HG03025 (cell line): Measurements from ENCODE around the gene PELO.
"Not testable (repeated sequence)": the region's sequence is repeated elsewhere in the genome, so short reads cannot be mapped to it uniquely, and the experiment has no call there.

Experiments used
- ATAC-seq: cut with Tn5 transposase; IDR thresholded peaks from one replicate; pipeline ENCODE4 v1.9.1; 2021; ENCODE audit warnings: mild to moderate bottlenecking, moderate library complexity; ENCODE audit not compliant: unreplicated experiment, low FRiP score

The PELO gene

DNA sequence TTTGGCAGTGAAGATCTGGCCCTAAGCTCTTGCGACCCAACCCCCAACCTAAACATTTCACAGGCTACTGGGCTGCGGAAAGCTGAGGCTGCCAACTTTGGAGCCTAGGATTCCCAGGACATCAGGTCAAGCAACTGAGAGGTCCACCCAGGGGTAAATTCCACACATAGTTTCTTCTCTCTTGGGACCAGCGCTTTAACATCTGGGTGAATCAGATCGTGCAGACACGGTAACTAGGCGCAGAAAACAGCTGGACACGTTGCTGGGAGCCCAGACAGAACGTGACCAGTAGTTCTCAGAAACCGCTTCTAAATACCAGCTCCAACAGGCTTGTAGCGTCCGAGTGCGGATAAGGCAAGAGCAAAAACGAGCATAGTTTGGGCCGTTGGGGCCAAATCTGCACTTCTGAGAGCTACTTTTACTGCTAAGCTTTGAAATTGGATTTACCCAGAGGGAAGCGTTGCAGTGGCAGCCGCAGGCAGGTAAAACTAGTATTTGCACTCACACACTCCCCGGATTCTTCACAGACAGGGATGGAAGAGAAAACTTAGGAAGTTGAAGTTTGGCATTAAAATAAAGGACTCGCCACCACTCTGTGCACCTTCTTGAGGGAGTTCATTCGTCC is 11.8 kb downstream of the PELO start:
- peak; percentile 30 for ATAC-seq

DNA sequence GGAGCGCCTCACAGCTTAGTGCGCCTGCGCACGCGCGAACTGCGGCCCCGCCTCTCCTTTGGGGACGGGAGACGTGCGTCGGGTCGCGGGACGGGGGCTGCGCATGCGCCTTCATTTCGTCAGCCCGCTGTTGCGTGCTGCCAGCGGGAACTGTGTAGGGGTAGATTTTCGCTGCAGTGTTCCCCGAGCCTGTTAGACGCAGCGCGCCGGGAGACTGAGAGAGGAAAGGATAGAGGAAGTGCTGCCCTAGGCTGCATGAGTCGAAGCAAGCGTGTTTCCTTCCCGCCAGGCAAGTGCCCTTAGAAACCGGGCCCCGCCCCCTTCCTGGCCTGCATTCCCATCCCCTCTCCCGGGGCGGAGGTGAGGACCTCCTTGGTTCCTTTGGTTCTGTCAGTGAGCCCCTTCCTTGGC is 12.3 kb downstream of the PELO start:
- ATAC-seq: peak; percentile 80

DNA sequence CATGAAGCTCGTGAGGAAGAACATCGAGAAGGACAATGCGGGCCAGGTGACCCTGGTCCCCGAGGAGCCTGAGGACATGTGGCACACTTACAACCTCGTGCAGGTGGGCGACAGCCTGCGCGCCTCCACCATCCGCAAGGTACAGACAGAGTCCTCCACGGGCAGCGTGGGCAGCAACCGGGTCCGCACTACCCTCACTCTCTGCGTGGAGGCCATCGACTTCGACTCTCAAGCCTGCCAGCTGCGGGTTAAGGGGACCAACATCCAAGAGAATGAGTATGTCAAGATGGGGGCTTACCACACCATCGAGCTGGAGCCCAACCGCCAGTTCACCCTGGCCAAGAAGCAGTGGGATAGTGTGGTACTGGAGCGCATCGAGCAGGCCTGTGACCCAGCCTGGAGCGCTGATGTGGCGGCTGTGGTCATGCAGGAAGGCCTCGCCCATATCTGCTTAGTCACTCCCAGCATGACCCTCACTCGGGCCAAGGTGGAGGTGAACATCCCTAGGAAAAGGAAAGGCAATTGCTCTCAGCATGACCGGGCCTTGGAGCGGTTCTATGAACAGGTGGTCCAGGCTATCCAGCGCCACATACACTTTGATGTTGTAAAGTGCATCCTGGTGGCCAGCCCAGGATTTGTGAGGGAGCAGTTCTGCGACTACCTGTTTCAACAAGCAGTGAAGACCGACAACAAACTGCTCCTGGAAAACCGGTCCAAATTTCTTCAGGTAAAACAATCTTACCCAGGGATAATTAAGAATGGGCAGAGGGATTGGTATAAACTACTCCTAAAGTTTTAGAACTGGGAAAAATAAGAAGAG is 12.9 kb downstream of the PELO start:
- ATAC-seq: peak; percentile 32

DNA sequence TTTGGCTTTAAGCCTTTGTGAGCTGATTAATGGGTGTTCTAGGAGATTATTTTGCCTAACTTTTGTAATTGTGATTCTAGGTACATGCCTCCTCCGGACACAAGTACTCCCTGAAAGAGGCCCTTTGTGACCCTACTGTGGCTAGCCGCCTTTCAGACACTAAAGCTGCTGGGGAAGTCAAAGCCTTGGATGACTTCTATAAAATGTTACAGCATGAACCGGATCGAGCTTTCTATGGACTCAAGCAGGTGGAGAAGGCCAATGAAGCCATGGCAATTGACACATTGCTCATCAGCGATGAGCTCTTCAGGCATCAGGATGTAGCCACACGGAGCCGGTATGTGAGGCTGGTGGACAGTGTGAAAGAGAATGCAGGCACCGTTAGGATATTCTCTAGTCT is 13.6 kb downstream of the PELO start:
- no peak for ATAC-seq

DNA sequence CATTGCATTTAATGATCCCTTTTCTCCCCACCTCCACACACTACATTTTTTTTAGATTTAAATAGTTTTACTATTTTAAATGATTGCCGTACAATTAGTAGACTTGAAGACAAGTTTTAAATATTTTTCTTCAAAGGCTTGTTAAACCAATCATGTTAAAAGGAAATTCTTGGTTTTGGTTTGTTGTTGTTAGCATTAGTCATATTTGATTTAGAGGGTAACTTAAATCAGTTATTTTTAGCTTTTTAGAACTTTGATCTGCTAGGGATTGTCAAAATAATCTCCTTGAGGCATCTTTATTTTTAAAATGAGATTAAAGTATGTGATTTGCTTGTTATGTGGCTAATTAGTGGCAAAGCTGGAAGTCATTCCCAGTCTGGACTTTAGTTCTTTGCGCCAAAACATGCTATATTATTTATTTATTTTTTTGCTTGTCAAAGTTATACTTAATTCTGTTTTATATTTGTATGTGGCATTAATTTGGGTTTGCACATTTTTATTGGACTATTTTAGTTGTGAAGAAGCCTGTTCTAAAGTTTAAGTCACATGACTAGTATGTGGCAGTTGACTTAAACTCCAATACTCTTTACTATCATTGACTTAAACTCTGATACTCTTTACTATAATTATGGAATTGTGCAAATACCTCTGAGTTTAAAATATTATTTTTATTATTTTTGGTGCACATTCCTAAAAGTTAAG is 14.7 kb downstream of the PELO start:
- no peak for ATAC-seq

DNA sequence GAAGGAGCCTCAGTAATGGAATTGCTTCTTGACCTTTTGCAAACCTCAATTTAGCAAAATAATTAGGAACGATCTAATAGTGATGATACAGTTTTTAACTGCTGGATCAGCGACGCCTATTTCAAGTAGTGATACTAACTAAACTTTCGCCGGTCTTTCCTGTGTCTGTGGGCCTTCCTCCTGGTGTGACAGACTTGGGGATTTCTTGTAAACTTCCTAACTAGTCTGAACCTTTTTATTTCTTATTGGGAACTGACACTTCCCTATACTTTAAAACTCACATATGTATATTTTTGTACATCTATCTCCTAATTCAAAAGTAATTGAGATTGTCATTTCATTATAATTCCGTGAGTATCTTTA is 15.2 kb downstream of the PELO start:
- ATAC-seq: no peak

DNA sequence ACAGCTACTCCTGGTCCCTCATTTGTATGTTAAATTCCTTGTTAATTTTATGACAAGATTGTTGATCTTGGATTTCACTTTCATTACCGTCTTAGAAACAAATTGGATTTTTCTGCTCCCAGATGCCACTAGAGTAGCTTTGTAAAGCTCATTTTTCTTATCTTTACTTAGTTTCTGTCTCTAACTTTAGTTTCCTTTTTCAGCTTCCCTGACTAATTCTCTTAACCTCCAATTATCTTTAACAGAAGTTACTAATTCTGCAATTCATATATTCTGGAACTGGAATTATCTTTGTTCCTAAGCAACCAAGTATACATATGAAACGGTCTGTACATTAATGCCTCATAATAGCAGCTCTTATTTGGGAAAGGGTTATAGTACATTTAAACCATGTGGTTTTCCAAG is 16.7 kb downstream of the PELO start:
- ATAC-seq: no peak

DNA sequence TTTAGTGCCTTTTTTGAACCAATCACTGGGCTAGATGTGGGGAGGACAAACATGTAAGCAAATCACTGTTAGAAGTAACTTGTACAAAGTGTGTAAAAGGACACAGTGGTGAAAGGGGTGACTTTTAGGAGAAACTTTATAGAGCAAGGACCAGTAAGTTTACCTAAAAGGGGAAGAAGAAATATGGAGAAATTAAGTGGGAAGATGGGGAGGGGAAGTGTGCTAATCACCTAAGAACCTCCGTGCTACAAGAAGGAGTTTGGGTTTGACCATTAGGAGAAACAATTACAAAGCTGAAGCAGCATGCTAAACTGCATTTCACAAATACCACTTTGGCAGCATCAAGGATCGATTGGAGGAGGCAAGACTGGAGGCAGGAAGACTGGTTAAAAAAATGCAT is 17.3 kb downstream of the PELO start:
- no peak for ATAC-seq

DNA sequence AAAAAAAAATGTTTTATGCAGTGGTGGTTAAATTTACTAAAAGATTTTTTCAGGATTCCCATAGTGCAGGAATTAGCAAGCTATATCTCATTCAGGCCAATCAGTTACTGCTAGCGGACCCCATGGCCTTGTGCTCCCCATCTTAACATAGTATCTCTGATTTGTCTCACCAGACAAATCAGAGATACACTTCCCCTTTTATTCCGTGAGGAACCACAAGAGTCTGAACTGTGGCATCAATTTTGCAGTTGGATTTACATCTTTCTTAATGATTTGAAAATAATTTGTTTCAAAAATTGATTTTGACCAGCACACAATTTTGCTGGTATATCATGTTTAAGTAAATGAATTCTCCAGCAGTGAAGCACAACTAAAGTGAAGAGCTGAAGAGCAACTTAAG is 17.9 kb downstream of the PELO start:
- ATAC-seq: no peak

DNA sequence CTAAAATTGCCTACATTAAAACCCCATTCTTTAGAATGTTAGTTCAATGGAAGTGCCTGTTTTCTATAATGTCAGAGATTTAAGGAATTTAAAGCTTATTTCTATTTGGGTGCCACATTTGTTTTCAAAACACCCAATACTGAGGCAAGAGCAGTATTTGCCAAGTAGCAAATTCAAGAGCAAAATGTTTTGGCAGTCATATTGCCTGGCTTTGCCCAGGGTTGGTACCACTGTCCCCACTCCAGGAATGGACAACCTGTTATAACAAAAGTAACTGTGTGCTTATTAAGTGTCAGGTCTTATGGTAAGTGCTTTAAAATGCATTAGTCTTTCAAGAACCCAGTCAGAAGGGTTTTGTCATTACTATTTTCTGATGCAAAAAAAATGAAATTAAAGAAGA is 19.3 kb downstream of the PELO start:
- no peak for ATAC-seq

DNA sequence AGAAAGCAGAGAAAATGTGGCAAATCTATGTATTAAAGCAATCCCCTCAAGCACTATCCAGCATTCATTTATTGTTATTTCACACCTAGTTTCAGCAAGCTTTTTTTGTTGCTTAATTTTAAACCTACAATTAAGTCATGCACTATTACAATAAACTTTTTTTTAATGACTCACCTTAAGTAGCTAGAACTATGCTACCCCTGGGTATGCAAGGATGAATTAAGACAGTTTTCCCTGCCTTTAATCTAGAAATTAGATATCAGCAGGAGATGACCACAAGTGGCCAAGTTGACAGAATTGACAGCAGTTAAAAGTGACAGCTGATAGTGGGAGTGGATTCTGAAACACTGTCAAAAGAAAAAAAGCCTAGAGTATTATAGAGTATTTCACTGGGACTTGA is 20.0 kb downstream of the PELO start:
- no peak for ATAC-seq

DNA sequence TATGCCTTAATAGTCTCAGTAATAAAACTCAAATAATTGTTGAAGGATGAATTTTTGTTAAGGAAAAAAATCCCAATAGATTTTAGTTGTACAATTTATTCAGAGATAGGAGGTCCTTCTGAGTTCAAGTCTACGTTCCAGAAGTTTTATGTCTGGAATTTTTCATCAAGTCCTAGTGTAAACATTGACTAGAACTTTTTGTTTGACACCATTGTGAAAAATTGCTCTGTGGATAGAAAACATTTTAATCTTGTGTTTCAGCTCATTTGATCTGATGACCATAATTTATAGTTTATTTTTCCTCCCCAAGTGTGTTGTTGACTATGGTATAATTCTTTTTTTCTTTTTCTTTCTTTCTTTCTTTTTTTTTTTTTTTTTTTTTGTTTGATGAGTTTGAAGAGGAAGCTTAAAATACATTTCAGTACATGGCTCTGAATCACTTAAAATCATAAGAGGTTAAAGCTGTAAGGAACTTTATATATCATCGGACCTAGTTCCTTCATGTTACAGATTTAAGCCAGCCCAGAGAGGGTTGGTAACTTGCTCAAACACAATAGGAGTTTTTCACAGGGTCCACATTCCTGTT is 20.7 kb downstream of the PELO start:
- no peak for ATAC-seq

DNA sequence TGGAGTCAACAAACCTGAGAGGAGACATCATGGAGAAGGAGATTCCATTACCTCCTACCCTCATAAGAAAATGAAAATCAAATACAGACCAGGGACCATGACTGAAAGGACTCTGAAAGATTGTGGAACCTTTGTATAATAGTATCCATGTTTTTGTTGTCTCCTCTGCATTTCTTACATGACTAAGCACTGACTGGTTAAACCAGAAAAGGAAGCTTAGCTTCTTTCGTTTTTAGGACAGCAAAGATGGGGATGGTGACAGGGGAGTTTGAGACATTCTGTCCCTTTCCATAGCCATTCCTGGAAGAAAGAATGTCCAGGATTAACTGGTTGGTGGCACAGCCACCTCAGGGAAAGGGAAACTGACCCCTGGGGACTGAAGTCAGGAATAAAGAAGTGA is 22.2 kb downstream of the PELO start:
- no peak for ATAC-seq

DNA sequence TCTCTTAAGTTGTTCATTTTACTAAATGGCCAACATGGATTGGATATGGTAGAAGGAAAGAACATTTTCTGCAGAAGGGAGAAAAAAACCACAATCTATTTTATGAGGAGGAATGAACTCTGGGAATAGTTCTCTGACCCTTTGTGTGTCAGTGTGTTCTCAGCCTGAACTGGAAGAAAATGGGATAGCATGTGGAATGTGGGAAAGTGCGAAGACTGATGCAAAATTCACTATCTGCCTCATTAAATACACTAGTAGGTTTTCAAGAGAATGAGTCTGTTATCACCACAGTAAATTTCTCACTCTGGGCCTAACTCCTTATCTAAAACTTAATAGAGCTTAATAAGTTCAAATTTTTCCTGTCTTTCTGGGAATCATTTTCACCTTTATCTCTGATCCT is 22.7 kb downstream of the PELO start:
- ATAC-seq: no peak

DNA sequence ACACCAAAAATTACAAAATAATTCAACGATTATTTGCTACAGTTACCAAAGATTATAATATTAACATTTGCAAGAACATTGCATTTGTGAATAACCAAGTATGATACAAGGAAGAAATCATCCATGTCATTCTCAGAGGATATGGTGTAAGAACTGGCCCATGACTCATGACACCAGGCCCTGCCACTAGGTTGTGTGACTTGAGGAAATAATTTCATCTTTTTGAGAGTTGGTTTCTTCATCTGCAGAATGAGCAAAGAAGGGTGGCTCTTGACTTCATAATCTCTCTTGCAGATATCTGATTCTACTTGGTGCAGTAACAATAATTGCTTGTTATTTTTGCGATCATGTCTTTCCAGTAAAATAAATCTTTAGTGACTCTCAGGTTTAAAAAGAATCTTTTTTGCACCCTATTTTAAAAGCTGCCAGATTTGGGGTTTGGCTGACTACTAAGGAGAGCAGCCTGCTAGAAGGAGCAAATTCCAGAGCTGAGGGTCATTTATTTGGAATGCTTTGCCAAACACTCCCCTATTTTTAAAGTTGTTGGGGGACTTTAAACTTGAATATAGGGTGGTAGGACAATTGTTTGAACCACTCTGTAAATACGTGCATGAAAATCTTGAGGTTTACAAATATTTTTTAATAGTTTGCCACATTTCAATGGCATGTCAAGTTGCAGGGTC is 23.5 kb downstream of the PELO start:
- ATAC-seq: no peak

DNA sequence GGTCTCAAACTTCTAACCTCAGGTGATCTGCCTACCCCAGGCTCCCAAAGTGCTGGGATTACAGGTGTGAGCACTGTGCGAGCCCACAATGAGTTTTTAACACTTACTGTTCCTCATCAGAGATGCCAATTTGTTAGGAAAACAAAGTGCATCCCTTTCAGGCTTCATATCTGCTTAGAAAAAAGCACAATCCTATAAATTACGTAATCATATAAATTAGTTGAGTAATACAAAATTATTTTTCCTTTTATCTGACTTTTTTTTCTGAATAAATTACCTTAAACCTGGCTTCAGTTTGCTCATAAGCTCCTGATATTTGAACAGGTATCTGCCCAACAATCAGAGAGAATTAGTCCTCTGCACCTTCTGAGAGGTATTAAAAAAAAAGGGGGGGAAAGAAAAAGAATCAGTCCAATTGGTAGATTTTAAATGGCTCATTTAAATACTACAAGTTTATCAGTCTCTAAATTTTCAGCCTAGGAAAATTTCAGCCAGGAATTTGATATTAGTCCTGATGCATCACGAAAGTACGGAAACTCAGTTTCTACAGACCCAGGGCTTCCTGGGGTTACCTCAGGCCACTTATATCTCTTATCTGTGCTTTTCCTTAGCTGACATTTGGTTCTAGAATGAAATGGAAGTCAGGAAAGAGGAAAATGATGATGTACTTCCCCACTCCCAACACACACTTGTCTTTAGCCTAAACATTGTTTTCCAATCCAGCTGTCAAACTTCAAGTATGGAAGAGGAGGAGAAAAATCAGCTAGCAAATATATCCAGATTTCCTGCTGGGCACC is 26.8 kb downstream of the PELO start:
- no peak for ATAC-seq

DNA sequence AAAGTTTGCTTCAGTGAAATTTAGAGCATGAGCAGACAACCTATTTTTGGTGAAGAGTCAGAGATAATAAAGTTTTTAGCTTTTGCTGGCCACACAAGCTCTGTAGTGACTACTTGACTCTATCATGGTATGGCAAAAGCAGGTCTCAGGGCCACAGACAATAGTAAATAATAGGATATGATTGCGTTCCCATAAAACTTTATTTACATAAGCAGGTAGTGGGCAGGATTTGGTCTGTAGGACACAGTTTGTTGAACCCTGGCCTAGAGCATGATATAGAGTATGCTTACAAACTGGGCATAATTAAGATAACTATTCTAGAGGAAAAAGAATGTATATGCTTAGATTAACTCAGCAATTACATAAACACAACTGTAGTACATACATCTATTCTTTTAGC is 30.1 kb downstream of the PELO start:
- no peak for ATAC-seq

DNA sequence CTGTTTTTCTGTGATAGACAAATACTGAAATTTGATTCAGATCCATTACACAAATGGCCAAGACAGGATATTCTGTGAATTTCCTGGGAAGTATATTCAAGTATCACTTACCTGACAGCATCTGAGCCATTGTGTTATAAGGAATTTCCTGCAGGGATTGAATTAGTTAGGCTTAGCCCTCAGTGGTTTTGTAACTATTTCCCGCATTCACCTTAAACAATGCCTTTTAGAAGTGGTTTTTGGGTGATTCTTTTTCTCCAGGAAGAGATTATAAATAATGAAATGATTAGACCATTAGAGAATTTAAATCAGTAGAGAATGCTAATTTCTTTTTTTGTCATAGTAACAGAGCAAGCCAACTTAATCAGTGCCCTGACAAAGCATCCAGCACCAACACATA is 30.6 kb downstream of the PELO start:
- ATAC-seq: no peak

DNA sequence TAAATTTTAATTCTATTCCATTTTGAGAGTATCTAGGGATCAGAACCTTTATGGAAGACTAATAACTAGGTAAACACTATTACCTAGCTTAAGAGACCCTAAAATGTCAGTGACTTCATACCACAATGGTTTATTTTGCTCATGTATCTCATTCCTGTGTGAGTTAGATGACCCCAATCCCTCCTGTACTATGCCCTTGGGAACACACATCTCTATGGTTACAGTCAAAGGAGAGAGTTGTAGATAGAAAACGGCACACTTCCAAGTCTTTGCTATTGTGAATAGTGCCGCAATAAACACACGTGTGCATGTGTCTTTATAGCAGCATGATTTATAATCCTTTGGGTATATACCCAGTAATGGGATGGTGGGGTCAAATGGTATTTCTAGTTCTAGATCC is 31.1 kb downstream of the PELO start:
- not testable (repeated sequence) for ATAC-seq

DNA sequence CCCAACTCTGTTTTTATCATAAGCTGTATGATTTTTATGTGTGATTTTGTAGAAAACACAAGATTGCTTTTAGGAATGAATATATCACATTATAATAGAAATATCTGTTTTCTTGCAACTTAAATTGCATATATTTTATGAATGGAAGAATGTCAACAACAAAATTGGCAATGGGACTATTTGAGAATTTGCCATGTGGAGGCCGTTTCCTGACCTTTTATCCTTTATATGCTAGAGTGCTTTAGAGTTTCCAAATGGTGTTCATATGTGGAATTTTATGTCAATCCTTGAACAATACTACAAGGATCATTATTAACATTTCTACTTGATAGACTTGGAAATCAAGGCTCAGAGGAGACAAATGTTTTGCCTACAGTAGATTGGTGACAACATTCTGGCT is 34.2 kb downstream of the PELO start:
- ATAC-seq: no peak
